OCI-LY3 (cell line): ENCODE results near the gene NAGPA.

Experiments
- EZH2phosphoT487 ChIP-seq: fragments of 200-600 bp; shearing (Covaris generic); IDR thresholded peaks from 2 replicates; pipeline ENCODE4 v1.6.1; 2018; ENCODE audit warnings: antibody characterized with exemption, mixed run types, low read depth
- TF ChIP-seq, protein P1 (sequence below): fragments of 200-600, 300-600 bp; sonication (generic); IDR thresholded peaks from 2 replicates; pipeline ENCODE4 v1.5.1; 2014; ENCODE audit warnings: antibody characterized with exemption, low read length, low read depth

DNA sequence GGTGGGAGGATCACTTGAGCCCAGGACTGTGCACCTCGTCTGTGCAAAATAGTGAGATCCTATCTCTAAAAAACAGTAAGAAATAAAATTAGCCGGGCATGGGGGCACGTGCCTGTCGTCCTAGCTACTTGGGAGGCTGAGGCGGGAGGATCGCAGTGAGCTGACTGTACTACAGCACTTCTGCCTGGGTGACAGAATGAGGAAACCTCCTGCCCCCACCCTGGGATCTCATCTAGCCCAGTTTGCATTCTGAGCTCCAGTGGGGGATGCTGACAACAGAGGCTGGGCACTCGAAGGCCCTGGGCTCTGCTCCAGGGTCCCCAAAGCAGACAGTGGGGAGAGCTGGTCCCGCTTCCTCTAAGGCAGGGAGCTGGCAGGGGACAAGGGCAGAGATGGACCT, 7.1 kb downstream of the NAGPA start:
- TF ChIP-seq, protein P1, sequence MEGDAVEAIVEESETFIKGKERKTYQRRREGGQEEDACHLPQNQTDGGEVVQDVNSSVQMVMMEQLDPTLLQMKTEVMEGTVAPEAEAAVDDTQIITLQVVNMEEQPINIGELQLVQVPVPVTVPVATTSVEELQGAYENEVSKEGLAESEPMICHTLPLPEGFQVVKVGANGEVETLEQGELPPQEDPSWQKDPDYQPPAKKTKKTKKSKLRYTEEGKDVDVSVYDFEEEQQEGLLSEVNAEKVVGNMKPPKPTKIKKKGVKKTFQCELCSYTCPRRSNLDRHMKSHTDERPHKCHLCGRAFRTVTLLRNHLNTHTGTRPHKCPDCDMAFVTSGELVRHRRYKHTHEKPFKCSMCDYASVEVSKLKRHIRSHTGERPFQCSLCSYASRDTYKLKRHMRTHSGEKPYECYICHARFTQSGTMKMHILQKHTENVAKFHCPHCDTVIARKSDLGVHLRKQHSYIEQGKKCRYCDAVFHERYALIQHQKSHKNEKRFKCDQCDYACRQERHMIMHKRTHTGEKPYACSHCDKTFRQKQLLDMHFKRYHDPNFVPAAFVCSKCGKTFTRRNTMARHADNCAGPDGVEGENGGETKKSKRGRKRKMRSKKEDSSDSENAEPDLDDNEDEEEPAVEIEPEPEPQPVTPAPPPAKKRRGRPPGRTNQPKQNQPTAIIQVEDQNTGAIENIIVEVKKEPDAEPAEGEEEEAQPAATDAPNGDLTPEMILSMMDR: no peak
- TF ChIP-seq EZH2phosphoT487: no peak
